HepG2 (cell line): ENCODE measurements around the gene PHF10. TPM values are rescaled to one million over a fixed set of nuclear protein-coding genes. Genes with fewer than 3 reads are reported as not detected.

Experiments
- DNMT3B ChIP-seq: conservative IDR thresholded peaks from 2 replicates; pipeline ENCODE4 v1.6.1; 2016; ENCODE audit warnings: missing biosample characterization, control low read depth
- ELF3 ChIP-seq: IDR thresholded peaks from 2 replicates; pipeline ENCODE4 v1.6.1; 2016; ENCODE audit warnings: missing genetic modification reagents, missing compliant biosample characterization
- GLI4 ChIP-seq: sonication (generic); formaldehyde crosslinking; IDR thresholded peaks from 2 replicates; pipeline ENCODE4 v1.5.1; 2020; ENCODE audit warnings: missing genetic modification reagents, mild to moderate bottlenecking, moderate library complexity, borderline replicate concordance
- MAZ ChIP-seq, 2 experiments: sonication (generic) in 1 of 2; formaldehyde crosslinking in 1 of 2; IDR thresholded peaks; 2 replicates each; pipeline versions ENCODE4 v1.5.0 to v1.6.1; 2012 to 2020; ENCODE audit warnings: low read depth in 2 of 2, mild to moderate bottlenecking in 2 of 2, borderline replicate concordance in 1 of 2, improper control_type of control experiment in 1 of 2, low read length in 1 of 2, missing genetic modification reagents in 1 of 2, moderate library complexity in 1 of 2
- MBNL3 ChIP-seq: fragments of 250-450 bp; sonication (Bioruptor Pico); conservative IDR thresholded peaks from 2 replicates; pipeline ENCODE4 v1.8.0; 2022; ENCODE audit warnings: mild to moderate bottlenecking, inconsistent platforms
- MED13 ChIP-seq: sonication (generic); formaldehyde crosslinking; IDR thresholded peaks from 2 replicates; pipeline ENCODE4 v1.5.0; 2020; ENCODE audit warnings: missing genetic modification reagents
- REL ChIP-seq: sonication (generic); formaldehyde crosslinking; conservative IDR thresholded peaks from 2 replicates; pipeline ENCODE4 v1.8.0; 2022; ENCODE audit warnings: mild to moderate bottlenecking, missing genetic modification reagents, moderate library complexity
- RFXANK ChIP-seq: IDR thresholded peaks from 2 replicates; pipeline ENCODE4 v1.6.1; 2016
- RXRB ChIP-seq: IDR thresholded peaks from 2 replicates; pipeline ENCODE4 v1.6.1; 2016; ENCODE audit warnings: borderline replicate concordance, missing genetic modification reagents, missing compliant biosample characterization
- SNAPC2 ChIP-seq: sonication (generic); formaldehyde crosslinking; IDR thresholded peaks from 2 replicates; pipeline ENCODE4 v1.8.1; 2022; ENCODE audit warnings: mild to moderate bottlenecking, missing genetic modification reagents
- ZBTB21 ChIP-seq: sonication (generic); formaldehyde crosslinking; IDR thresholded peaks from 2 replicates; pipeline ENCODE4 v1.4.0; 2020; ENCODE audit warnings: missing genetic modification reagents
- ZBTB33 ChIP-seq: sonication (generic); formaldehyde crosslinking; IDR thresholded peaks from 2 replicates; pipeline ENCODE4 v1.4.0; 2020; ENCODE audit warnings: missing genetic modification reagents
- ZNF207 ChIP-seq: fragments of 450-650 bp; IDR thresholded peaks from 2 replicates; pipeline ENCODE4 v1.6.1; 2016; ENCODE audit warnings: antibody characterized with exemption, borderline replicate concordance
- ZNF292 ChIP-seq: sonication (generic); formaldehyde crosslinking; IDR thresholded peaks from 2 replicates; pipeline ENCODE4 v1.8.1; 2022; ENCODE audit warnings: mild to moderate bottlenecking, low read depth, missing genetic modification reagents, borderline replicate concordance
- ZNF326 ChIP-seq: sonication (generic); formaldehyde crosslinking; IDR thresholded peaks from 2 replicates; pipeline ENCODE4 v1.4.0; 2020; ENCODE audit warnings: missing genetic modification reagents, borderline replicate concordance
- ZNF331 ChIP-seq: sonication (generic); formaldehyde crosslinking; IDR thresholded peaks from 2 replicates; pipeline ENCODE4 v1.4.0; 2020; ENCODE audit warnings: missing genetic modification reagents
- ZNF484 ChIP-seq: sonication (generic); formaldehyde crosslinking; IDR thresholded peaks from 2 replicates; pipeline ENCODE4 v1.5.1; 2020; ENCODE audit warnings: mild to moderate bottlenecking, low read depth, missing genetic modification reagents, borderline replicate concordance
- ZNF576 ChIP-seq: sonication (generic); formaldehyde crosslinking; IDR thresholded peaks from 2 replicates; pipeline ENCODE4 v1.4.0; 2020; ENCODE audit warnings: mild to moderate bottlenecking, missing genetic modification reagents
- ZNF609 ChIP-seq: sonication (generic); formaldehyde crosslinking; IDR thresholded peaks from 2 replicates; pipeline ENCODE4 v1.4.0; 2020; ENCODE audit warnings: mild to moderate bottlenecking, missing genetic modification reagents, borderline replicate concordance
- ZNF615 ChIP-seq: sonication (generic); formaldehyde crosslinking; IDR thresholded peaks from 2 replicates; pipeline ENCODE4 v1.5.0; 2020; ENCODE audit warnings: mild to moderate bottlenecking, missing genetic modification reagents, borderline replicate concordance
- ZNF724P ChIP-seq: sonication (generic); formaldehyde crosslinking; IDR thresholded peaks from 2 replicates; pipeline ENCODE4 v1.8.0; 2022; ENCODE audit warnings: missing genetic modification reagents, borderline replicate concordance
- ZNF792 ChIP-seq: IDR thresholded peaks from 2 replicates; pipeline ENCODE4 v1.6.1; 2016
- ZSCAN20 ChIP-seq: sonication (generic); formaldehyde crosslinking; IDR thresholded peaks from 2 replicates; pipeline ENCODE4 v1.4.0; 2020; ENCODE audit warnings: missing genetic modification reagents, mild to moderate bottlenecking, borderline replicate concordance
- ZSCAN22 ChIP-seq: sonication (generic); formaldehyde crosslinking; IDR thresholded peaks from 2 replicates; pipeline ENCODE4 v1.4.0; 2020; ENCODE audit warnings: mild to moderate bottlenecking, missing genetic modification reagents
- ZSCAN25 ChIP-seq: sonication (generic); formaldehyde crosslinking; IDR thresholded peaks from 2 replicates; pipeline ENCODE4 v1.8.0; 2022; ENCODE audit warnings: mild to moderate bottlenecking, missing genetic modification reagents
- polyA plus RNA-seq, 8 experiments: library from polyadenylated mRNA; depleted of rRNA in 3 of 8; stranded (reverse) in 7 of 8; unstranded in 1 of 8; fragments of >200 nt; fragmentation: Illumina TruSeq in 4 of 8; extraction: Trizol in 4 of 8; gene quantifications; 2 replicates each; pipeline versions ENCODE4 v1.2.1 to v1.2.3, GENCODE V29; 2011 to 2016; ENCODE audit warnings: low read depth in 4 of 8, missing spikeins in 1 of 8, mixed read lengths in 1 of 8; ENCODE audit not compliant: insufficient read depth in 1 of 8
- total RNA-seq, 5 experiments: library from RNA; depleted of rRNA; stranded (reverse); fragments of >200 nt; fragmentation: Illumina TruSeq; extraction: Trizol; gene quantifications; 2 replicates each; pipeline ENCODE4 v1.2.3, GENCODE V29; 2016; ENCODE audit warnings: low read depth in 1 of 5

PHF10 gene
- total and polyA plus RNA-seq, 2 of the 13 experiments (the other 11 are each of a cell fraction or from before 2014, with no cell fraction given), result 42.1 to 84.1 TPM

GRCh38 chr6:169702840-169703246 is 21.5 kb downstream of the PHF10 start (continued):
- TF ChIP-seq ZNF207, result no peak
- TF ChIP-seq ZSCAN22 (CRISPR knock-in tag), result no peak
- TF ChIP-seq MAZ (IDR thresholded peaks at IDR 0.05; ENCODE audit: borderline replicate concordance, low read depth, low read length), result no peak
- no peak for TF ChIP-seq MAZ (CRISPR knock-in tag; IDR thresholded peaks at IDR 0.05; ENCODE audit: low read depth)
- peak; percentile 9; the same call in 1 of the 2 replicates for TF ChIP-seq ZNF292 (CRISPR knock-in tag)
- TF ChIP-seq ZNF792, result 0 out of 2 replicates have a peak, but pooled peaks have one; percentile 45
- TF ChIP-seq MED13, result no peak
- 0 out of 2 replicates have a peak, but pooled peaks have one; percentile 2 for TF ChIP-seq GLI4 (CRISPR knock-in tag)
- TF ChIP-seq ZNF331, result 0 out of 2 replicates have a peak, but pooled peaks have one; percentile 5
- TF ChIP-seq RFXANK (CRISPR knock-in tag), result no peak
- TF ChIP-seq ZBTB33 (CRISPR knock-in tag), result peak; percentile 15; the same call in 1 of the 2 replicates
- no peak; the same call in 1 of the 2 replicates for TF ChIP-seq ZNF326 (CRISPR knock-in tag)
- no peak for TF ChIP-seq REL (CRISPR knock-in tag)
- no peak for TF ChIP-seq ELF3
- TF ChIP-seq ZNF576 (CRISPR knock-in tag), result no peak
- TF ChIP-seq ZBTB21 (CRISPR knock-in tag), result no peak
- TF ChIP-seq ZSCAN25 (CRISPR knock-in tag), result no peak
- no peak for TF ChIP-seq ZNF609
- 0 out of 2 replicates have a peak, but pooled peaks have one; percentile 42 for TF ChIP-seq SNAPC2
- TF ChIP-seq ZSCAN20 (CRISPR knock-in tag), result 0 out of 2 replicates have a peak, but pooled peaks have one; percentile 50
- 0 out of 2 replicates have a peak, but pooled peaks have one; percentile 3 for TF ChIP-seq DNMT3B (CRISPR knock-in tag)
- 0 out of 2 replicates have a peak, but pooled peaks have one; percentile 42 for TF ChIP-seq ZNF484 (CRISPR knock-in tag)
- TF ChIP-seq MBNL3 (CRISPR knock-in tag), result 0 out of 2 replicates have a peak, but pooled peaks have one; percentile 13
- no peak for TF ChIP-seq RXRB (CRISPR knock-in tag)
- TF ChIP-seq ZNF615 (CRISPR knock-in tag), result no peak
- no peak for TF ChIP-seq ZNF724P
